ENCODE results near the gene ADAMTS2.

DNA sequence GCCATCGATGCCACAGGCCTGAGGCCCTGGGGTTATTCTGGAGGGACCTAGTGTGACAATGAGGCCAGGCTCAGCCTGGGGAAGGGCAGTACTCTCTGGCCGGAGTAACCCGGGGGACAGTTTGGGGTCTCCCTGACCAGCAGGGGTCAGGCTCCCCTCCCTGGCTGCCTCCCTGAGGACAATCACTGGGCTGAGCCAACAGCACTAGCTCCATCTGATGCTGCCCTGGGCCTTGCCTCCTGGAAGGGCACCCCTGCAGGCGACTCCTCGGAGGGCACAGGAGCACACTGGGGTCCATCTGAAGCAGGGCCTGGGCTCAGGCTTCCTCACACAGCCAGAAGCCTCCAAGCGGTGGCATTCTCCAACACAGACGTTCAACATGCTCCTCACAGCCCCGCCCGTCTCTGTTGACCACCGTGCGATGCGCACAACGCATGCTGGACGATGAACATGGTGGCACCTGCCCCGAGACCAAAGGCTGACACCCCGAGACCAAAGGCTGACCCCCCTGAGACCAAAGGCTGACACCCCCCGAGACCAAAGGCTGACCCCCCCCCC lies 68.3 kb downstream of the ADAMTS2 start:
- TF ChIP-seq, protein P1, sequence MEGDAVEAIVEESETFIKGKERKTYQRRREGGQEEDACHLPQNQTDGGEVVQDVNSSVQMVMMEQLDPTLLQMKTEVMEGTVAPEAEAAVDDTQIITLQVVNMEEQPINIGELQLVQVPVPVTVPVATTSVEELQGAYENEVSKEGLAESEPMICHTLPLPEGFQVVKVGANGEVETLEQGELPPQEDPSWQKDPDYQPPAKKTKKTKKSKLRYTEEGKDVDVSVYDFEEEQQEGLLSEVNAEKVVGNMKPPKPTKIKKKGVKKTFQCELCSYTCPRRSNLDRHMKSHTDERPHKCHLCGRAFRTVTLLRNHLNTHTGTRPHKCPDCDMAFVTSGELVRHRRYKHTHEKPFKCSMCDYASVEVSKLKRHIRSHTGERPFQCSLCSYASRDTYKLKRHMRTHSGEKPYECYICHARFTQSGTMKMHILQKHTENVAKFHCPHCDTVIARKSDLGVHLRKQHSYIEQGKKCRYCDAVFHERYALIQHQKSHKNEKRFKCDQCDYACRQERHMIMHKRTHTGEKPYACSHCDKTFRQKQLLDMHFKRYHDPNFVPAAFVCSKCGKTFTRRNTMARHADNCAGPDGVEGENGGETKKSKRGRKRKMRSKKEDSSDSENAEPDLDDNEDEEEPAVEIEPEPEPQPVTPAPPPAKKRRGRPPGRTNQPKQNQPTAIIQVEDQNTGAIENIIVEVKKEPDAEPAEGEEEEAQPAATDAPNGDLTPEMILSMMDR (IDR thresholded peaks at IDR 0.05; ENCODE audit: borderline replicate concordance, extremely low read depth, low read length, poor library complexity, severe bottlenecking): peak; percentile 26
- TF ChIP-seq EZH2 (IDR thresholded peaks at IDR 0.05; ENCODE audit: borderline replicate concordance, low read depth, low read length, severe bottlenecking): no peak

All from DND-41 (cell line).